Measurements from ENCODE around the gene TH.
"Not testable (repeated sequence)": the region's sequence is repeated elsewhere in the genome, so short reads cannot be mapped to it uniquely, and the experiment has no call there.

TH gene

GRCh38 chr11:2197771-2198520, 26.3 kb upstream of the TH start:
- H3K27ac ChIP-seq: no peak overlapping the region
- no peak for DNase-seq (ENCODE audit: low read depth, low spot score)

- DNase-seq (ENCODE audit: low read depth, low spot score): no peak
- H3K27ac ChIP-seq: no peak overlapping the region
Observed at GRCh38 chr11:2196970-2197770, 25.6 kb upstream of the TH start.

GRCh38 chr11:2195756-2196088, 24.1 kb upstream of the TH start:
- no peak overlapping the region for H3K27ac ChIP-seq
- no peak for DNase-seq (ENCODE audit: low read depth, low spot score)

GRCh38 chr11:2194877-2195755, 23.5 kb upstream of the TH start:
- no peak for DNase-seq (ENCODE audit: low read depth, low spot score)
- H3K27ac ChIP-seq: no peak overlapping the region

GRCh38 chr11:2193888-2194595, 22.4 kb upstream of the TH start:
- not testable (repeated sequence) for DNase-seq (ENCODE audit: low read depth, low spot score); H3K27ac ChIP-seq

- H3K27ac ChIP-seq: no peak overlapping the region
- DNase-seq (ENCODE audit: low read depth, low spot score): no peak
Observed at GRCh38 chr11:2193099-2193887, 21.7 kb upstream of the TH start.

GRCh38 chr11:2192435-2192834, 20.8 kb upstream of the TH start:
- no peak for DNase-seq (ENCODE audit: low read depth, low spot score)
- no peak overlapping the region for H3K27ac ChIP-seq

- no peak overlapping the region for H3K27ac ChIP-seq
- no peak for DNase-seq (ENCODE audit: low read depth, low spot score)
Observed at GRCh38 chr11:2191883-2192282, 20.3 kb upstream of the TH start.

GRCh38 chr11:2190657-2191471, 19.2 kb upstream of the TH start:
- DNase-seq (ENCODE audit: low read depth, low spot score): no peak

GRCh38 chr11:2189938-2190656, 18.5 kb upstream of the TH start:
- no peak for DNase-seq (ENCODE audit: low read depth, low spot score)
- H3K27ac ChIP-seq: no peak overlapping the region

More at GRCh38 chr11:2190657-2191471, 19.2 kb upstream of the TH start:
- no peak overlapping the region for H3K27ac ChIP-seq

GRCh38 chr11:2188745-2189144, 17.1 kb upstream of the TH start:
- no peak overlapping the region for H3K27ac ChIP-seq
- no peak for DNase-seq (ENCODE audit: low read depth, low spot score)

GRCh38 chr11:2187280-2187707, 15.7 kb upstream of the TH start:
- DNase-seq (ENCODE audit: low read depth, low spot score): no peak
- no peak overlapping the region for H3K27ac ChIP-seq

GRCh38 chr11:2186669-2187279, 15.2 kb upstream of the TH start:
- DNase-seq (ENCODE audit: low read depth, low spot score): no peak
- no peak overlapping the region for H3K27ac ChIP-seq

- no peak overlapping the region for H3K27ac ChIP-seq
- no peak for DNase-seq (ENCODE audit: low read depth, low spot score)
Observed at GRCh38 chr11:2185324-2186085, 13.9 kb upstream of the TH start.

GRCh38 chr11:2182692-2183474, 11.3 kb upstream of the TH start:
- no peak for DNase-seq (ENCODE audit: low read depth, low spot score)
- no peak overlapping the region for H3K27ac ChIP-seq

- DNase-seq (ENCODE audit: low read depth, low spot score): no peak
- H3K27ac ChIP-seq: no peak overlapping the region
Observed at GRCh38 chr11:2182075-2182474, 10.5 kb upstream of the TH start.
